KMS-11 (cell line): ENCODE data around the gene ADGRG3.

Experiments used
- H2AFZ ChIP-seq: fragments of 200-600 bp; sonication (generic); 2 replicates; pipeline ENCODE4 v1.6.1; 2016; ENCODE audit warnings: antibody characterized with exemption, mixed run types, low read depth
- H3K27ac ChIP-seq: fragments of 200-600 bp; sonication (generic); 2 replicates; pipeline ENCODE4 v1.6.1; 2016; ENCODE audit warnings: mild to moderate bottlenecking, mixed run types
- H3K27me3 ChIP-seq: fragments of 200-600 bp; sonication (generic); 2 replicates; pipeline ENCODE4 v1.6.1; 2017; ENCODE audit warnings: mild to moderate bottlenecking, low read depth, mixed run types, moderate library complexity; ENCODE audit not compliant: insufficient read depth
- H3K36me3 ChIP-seq: fragments of 200-600 bp; sonication (generic); 2 replicates; pipeline ENCODE4 v1.6.1; 2017; ENCODE audit warnings: mild to moderate bottlenecking, mixed run types; ENCODE audit not compliant: insufficient read depth
- H3K4me1 ChIP-seq: fragments of 200-600 bp; sonication (generic); 2 replicates; pipeline ENCODE4 v1.6.1; 2016; ENCODE audit warnings: mild to moderate bottlenecking, low read depth, mixed run types; ENCODE audit not compliant: poor library complexity, severe bottlenecking
- H3K4me2 ChIP-seq: fragments of 200-600 bp; sonication (generic); 2 replicates; pipeline ENCODE4 v1.7.0; 2016; ENCODE audit warnings: mild to moderate bottlenecking, mixed run types
- H3K4me3 ChIP-seq: fragments of 200-600 bp; sonication (generic); IDR thresholded peaks from 2 replicates; pipeline ENCODE4 v1.6.1; 2017; ENCODE audit warnings: low read depth, low read length, mixed read lengths; ENCODE audit not compliant: insufficient read depth
- H3K79me2 ChIP-seq: fragments of 200-600 bp; sonication (generic); 2 replicates; pipeline ENCODE4 v1.6.1; 2016; ENCODE audit warnings: low read depth, mixed run types; ENCODE audit not compliant: insufficient read depth
- H3K9ac ChIP-seq: fragments of 200-600 bp; sonication (generic); 2 replicates; pipeline ENCODE4 v1.6.1; 2016; ENCODE audit warnings: mild to moderate bottlenecking, mixed run types
- H4K20me1 ChIP-seq: fragments of 200-600 bp; sonication (generic); 2 replicates; pipeline ENCODE4 v1.6.1; 2016; ENCODE audit warnings: mild to moderate bottlenecking, mixed run types; ENCODE audit not compliant: insufficient read depth
- TF ChIP-seq, protein P1 (sequence below): fragments of 200-600 bp; sonication (generic); conservative IDR thresholded peaks from 2 replicates; pipeline ENCODE4 v1.6.1; 2017; ENCODE audit warnings: low read depth, mild to moderate bottlenecking, antibody characterized with exemption, low read length, moderate library complexity, mixed read lengths

The ADGRG3 gene

GRCh38 chr16:57699481-57699880 is 31.4 kb downstream of the ADGRG3 start:
- no peak overlapping the region for H3K4me3 ChIP-seq
- no peaks in the 10 kb centered on the region for H3K79me2 ChIP-seq
- no peaks in the 10 kb centered on the region for H3K4me1 ChIP-seq
- H2AFZ ChIP-seq: no peak overlapping the region
- no peak overlapping the region for H3K4me2 ChIP-seq
- no peak overlapping the region for H3K27ac ChIP-seq
- no peak overlapping the region for H3K9ac ChIP-seq
- TF ChIP-seq, protein P1, sequence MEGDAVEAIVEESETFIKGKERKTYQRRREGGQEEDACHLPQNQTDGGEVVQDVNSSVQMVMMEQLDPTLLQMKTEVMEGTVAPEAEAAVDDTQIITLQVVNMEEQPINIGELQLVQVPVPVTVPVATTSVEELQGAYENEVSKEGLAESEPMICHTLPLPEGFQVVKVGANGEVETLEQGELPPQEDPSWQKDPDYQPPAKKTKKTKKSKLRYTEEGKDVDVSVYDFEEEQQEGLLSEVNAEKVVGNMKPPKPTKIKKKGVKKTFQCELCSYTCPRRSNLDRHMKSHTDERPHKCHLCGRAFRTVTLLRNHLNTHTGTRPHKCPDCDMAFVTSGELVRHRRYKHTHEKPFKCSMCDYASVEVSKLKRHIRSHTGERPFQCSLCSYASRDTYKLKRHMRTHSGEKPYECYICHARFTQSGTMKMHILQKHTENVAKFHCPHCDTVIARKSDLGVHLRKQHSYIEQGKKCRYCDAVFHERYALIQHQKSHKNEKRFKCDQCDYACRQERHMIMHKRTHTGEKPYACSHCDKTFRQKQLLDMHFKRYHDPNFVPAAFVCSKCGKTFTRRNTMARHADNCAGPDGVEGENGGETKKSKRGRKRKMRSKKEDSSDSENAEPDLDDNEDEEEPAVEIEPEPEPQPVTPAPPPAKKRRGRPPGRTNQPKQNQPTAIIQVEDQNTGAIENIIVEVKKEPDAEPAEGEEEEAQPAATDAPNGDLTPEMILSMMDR: no peak
- H3K27me3 ChIP-seq: no peaks in the 10 kb centered on the region
- no peaks in the 10 kb centered on the region for H3K36me3 ChIP-seq
- H4K20me1 ChIP-seq: no peaks in the 10 kb centered on the region

GRCh38 chr16:57699899-57700298 is 31.8 kb downstream of the ADGRG3 start:
- Histone ChIP-seq H2AFZ (no peak overlapping the region), H3K4me3 (no peak overlapping the region), H3K27ac (no peak overlapping the region), H3K36me3 (no peaks in the 10 kb centered on the region), H3K4me1 (no peaks in the 10 kb centered on the region), H3K9ac (no peak overlapping the region), H4K20me1 (no peaks in the 10 kb centered on the region), H3K79me2 (no peaks in the 10 kb centered on the region), H3K4me2 (no peak overlapping the region), H3K27me3 (no peaks in the 10 kb centered on the region)
- TF ChIP-seq, protein P1: no peak

DNA sequence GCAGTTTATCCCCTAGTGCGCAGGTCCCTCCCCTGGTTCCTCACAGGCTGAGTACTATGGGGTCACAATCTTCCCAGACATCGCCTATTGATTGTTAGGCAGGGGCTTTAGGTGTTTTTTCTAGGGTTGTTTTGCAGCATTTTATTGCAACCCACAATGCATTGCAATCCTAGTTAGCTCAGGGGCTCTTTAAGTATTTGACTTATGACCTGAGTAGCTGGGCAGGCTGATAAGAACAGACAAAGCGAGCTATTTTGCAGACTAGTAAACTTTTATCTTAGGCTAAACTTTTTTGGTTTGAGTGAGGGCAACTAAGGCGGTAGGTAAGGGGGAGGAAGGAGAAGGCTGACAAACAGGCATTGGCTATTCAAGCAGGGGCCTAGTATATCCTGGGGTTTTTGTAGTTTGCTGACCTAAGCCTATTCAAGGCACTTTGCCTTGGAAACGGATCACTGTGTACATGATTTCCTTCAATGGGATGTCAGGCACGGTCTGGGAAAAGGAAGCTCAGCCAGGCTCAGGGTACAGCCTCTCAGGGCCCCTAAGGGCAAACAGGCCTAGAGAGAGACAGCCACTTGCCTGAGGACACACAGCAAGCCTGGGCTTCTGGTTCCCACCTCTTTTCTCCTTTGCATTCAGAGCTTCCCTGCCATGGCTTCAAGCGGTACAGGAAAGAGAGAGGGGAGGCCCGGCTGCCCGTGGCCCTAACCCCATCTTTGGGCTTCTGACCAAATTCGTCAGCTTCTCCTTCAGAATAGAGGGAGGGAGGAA is 32.9 kb downstream of the ADGRG3 start:
- Histone ChIP-seq H3K4me2 (no peak overlapping the region), H3K4me1 (no peaks in the 10 kb centered on the region), H3K27me3 (no peaks in the 10 kb centered on the region), H2AFZ (no peak overlapping the region), H4K20me1 (no peaks in the 10 kb centered on the region), H3K79me2 (no peaks in the 10 kb centered on the region), H3K27ac (no peak overlapping the region), H3K9ac (no peak overlapping the region), H3K36me3 (no peaks in the 10 kb centered on the region), H3K4me3 (no peak overlapping the region)
- TF ChIP-seq, protein P1: no peak

GRCh38 chr16:57701759-57702371 is 33.8 kb downstream of the ADGRG3 start:
- H3K27ac ChIP-seq: no peak overlapping the region
- no peak overlapping the region for H3K4me3 ChIP-seq
- H3K4me2 ChIP-seq: no peak overlapping the region

More at GRCh38 chr16:57701759-57702371, 33.8 kb downstream of the ADGRG3 start:
- H4K20me1 ChIP-seq: no peaks in the 10 kb centered on the region
- H3K36me3 ChIP-seq: no peaks in the 10 kb centered on the region
- no peak overlapping the region for H3K9ac ChIP-seq
- H3K4me1 ChIP-seq: no peaks in the 10 kb centered on the region
- no peaks in the 10 kb centered on the region for H3K79me2 ChIP-seq
- H3K27me3 ChIP-seq: no peaks in the 10 kb centered on the region
- no peak overlapping the region for H2AFZ ChIP-seq
- TF ChIP-seq, protein P1: no peak
